B cell (primary cell): ENCODE measurements around the gene MAP3K14. TPM values are rescaled to one million over a fixed set of nuclear protein-coding genes. Genes with fewer than 3 reads are reported as not detected.
A peak's percentile ranks its signal among the peaks of the same experiment; 100 is the strongest.

Experiments used
- ATAC-seq: fragments of 200-7000 bp; cut with Tn5 transposase; one replicate; pipeline ENCODE4 v1.10.0; 2021; ENCODE audit warnings: low read depth, mild to moderate bottlenecking, moderate number of reproducible peaks, moderate library complexity
- CTCF ChIA-PET: fragments of 350-600 bp; sonication (Branson Sonifier 250); formaldehyde crosslinking; loops from one replicate; lab custom pipeline; 2021; ENCODE audit warnings: antibody characterized with exemption, inconsistent platforms; lab: Charles Lee
- POLR2A ChIA-PET: fragments of 350-600 bp; sonication (Branson Sonifier 250); formaldehyde crosslinking; loops from one replicate; lab custom pipeline; 2021; ENCODE audit warnings: antibody characterized with exemption; lab: Charles Lee
- DNase-seq: peaks from one replicate; pipeline ENCODE4 v3.0.0; 2013
- H2AFZ ChIP-seq: 2 replicates; pipeline ENCODE4 v1.6.1; 2012; ENCODE audit warnings: mild to moderate bottlenecking, low read depth, low read length; ENCODE audit not compliant: insufficient read depth, poor library complexity, severe bottlenecking
- H3K27ac ChIP-seq, 2 donors: 1 replicate in 1 of 2; 2 replicates in 1 of 2; pipeline ENCODE4 v1.5.1; 2012 to 2013; ENCODE audit warnings: low read length in 2 of 2, mild to moderate bottlenecking in 2 of 2, moderate library complexity in 1 of 2
- H3K27me3 ChIP-seq, 4 experiments: fragments of 200-600 bp in 1 of 4; sonication (generic) in 1 of 4; replicated peaks in 1 of 4; 1 replicate in 2 of 4; 2 replicates in 2 of 4; pipeline versions ENCODE4 v1.6.1 to v1.7.0; 2013 to 2016; ENCODE audit warnings: low read length in 3 of 4, mild to moderate bottlenecking in 2 of 4, mixed read lengths in 1 of 4, moderate library complexity in 1 of 4; ENCODE audit not compliant: insufficient read depth in 4 of 4, control insufficient read depth in 3 of 4; ENCODE audit errors: control extremely low read depth in 1 of 4
- H3K36me3 ChIP-seq, 2 experiments: replicated peaks in 1 of 2; 1 replicate in 1 of 2; 2 replicates in 1 of 2; pipeline versions ENCODE4 v1.6.1 to v1.7.1; 2013; ENCODE audit warnings: low read length in 1 of 2; ENCODE audit not compliant: insufficient read depth in 2 of 2, control insufficient read depth in 1 of 2; ENCODE audit errors: control extremely low read depth in 1 of 2, extremely low read depth in 1 of 2
- H3K4me1 ChIP-seq, 2 donors: fragments of 200-600 bp in 1 of 2; sonication (generic) in 1 of 2; 1 replicate in 1 of 2; 2 replicates in 1 of 2; pipeline versions ENCODE4 v1.5.1 to v1.6.1; 2013 to 2017; ENCODE audit warnings: low read length in 2 of 2; ENCODE audit not compliant: control insufficient read depth in 2 of 2, insufficient read depth in 2 of 2
- H3K4me2 ChIP-seq: replicated peaks from 2 replicates; pipeline ENCODE3; 2012; ENCODE audit warnings: mild to moderate bottlenecking, low read depth, low read length; ENCODE audit not compliant: poor library complexity, severe bottlenecking
- H3K4me3 ChIP-seq, 5 experiments: fragments of 200-600 bp in 1 of 5; sonication (generic) in 1 of 5; 1 replicate in 3 of 5; 2 replicates in 2 of 5; pipeline versions ENCODE4 v1.5.1 to v1.7.0; 2011 to 2016; ENCODE audit warnings: low read length in 4 of 5, mild to moderate bottlenecking in 4 of 5, low read depth in 2 of 5, control low read depth in 1 of 5, moderate library complexity in 1 of 5; ENCODE audit not compliant: insufficient read depth in 1 of 5; ENCODE audit errors: control extremely low read depth in 1 of 5, extremely low read depth in 1 of 5
- H3K79me2 ChIP-seq: fragments of 200-600 bp; sonication (generic); one replicate; pipeline ENCODE4 v1.6.0; 2016; ENCODE audit warnings: low read length; ENCODE audit not compliant: control insufficient read depth, insufficient read depth
- H3K9ac ChIP-seq: fragments of 200-600 bp; sonication (generic); 2 replicates; pipeline ENCODE4 v1.6.1; 2017; ENCODE audit warnings: mild to moderate bottlenecking, low read length, moderate library complexity
- H3K9me3 ChIP-seq, 3 donors: one replicate each; pipeline versions ENCODE4 v1.6.1 to v1.7.1; 2013; ENCODE audit warnings: low read length in 2 of 3; ENCODE audit not compliant: control insufficient read depth in 2 of 3, insufficient read depth in 1 of 3; ENCODE audit errors: control extremely low read depth in 1 of 3
- H4K20me1 ChIP-seq: 2 replicates; pipeline ENCODE4 v1.6.0; 2012; ENCODE audit warnings: mild to moderate bottlenecking, low read length; ENCODE audit not compliant: insufficient read depth, control insufficient read depth, poor library complexity, severe bottlenecking
- H3K27ac Mint-ChIP-seq: one replicate; pipeline ENCODE4 v1.8.0; 2021; ENCODE audit warnings: mixed read lengths
- H3K27me3 Mint-ChIP-seq: one replicate; pipeline ENCODE4 v1.8.0; 2021; ENCODE audit warnings: mixed read lengths
- H3K4me1 Mint-ChIP-seq: one replicate; pipeline ENCODE4 v1.8.0; 2021; ENCODE audit warnings: mixed read lengths
- H3K4me3 Mint-ChIP-seq: one replicate; pipeline ENCODE4 v1.8.0; 2021; ENCODE audit warnings: mixed read lengths
- H3K9me3 Mint-ChIP-seq: one replicate; pipeline ENCODE4 v1.8.0; 2022; ENCODE audit warnings: mixed read lengths; ENCODE audit not compliant: insufficient read depth
- WGBS: methylation state at CpG from one replicate; pipeline ENCODE4 v1.1.5; 2013; ENCODE audit warnings: missing lambda C conversion rate; ENCODE audit not compliant: insufficient coverage; 5-methylcytosine and 5-hydroxymethylcytosine counted together
- intact Hi-C: fragments of 100-400 bp; cut with micrococcal nuclease; formaldehyde crosslinking; loops from one replicate; pipeline ENCODE4 v1.10.0; 2022
- polyA plus RNA-seq: library from polyadenylated mRNA; depleted of rRNA; stranded (reverse); fragments of >200 nt; gene quantifications from 2 replicates; pipeline ENCODE4 v1.2.3, GENCODE V29; 2012
- total RNA-seq, 2 donors: library from RNA; stranded (reverse); fragments of 120-200 nt in 1 of 2; gene quantifications; 1 replicate in 1 of 2; 2 replicates in 1 of 2; pipeline versions ENCODE4 v1.2.3 to v1.2.4, GENCODE V29; 2013 to 2022
- TF ChIP-seq, protein P1 (sequence below): fragments of 200-600 bp; IDR thresholded peaks from one replicate; pipeline ENCODE4 v1.8.0; 2022; ENCODE audit warnings: antibody characterized with exemption, mild to moderate bottlenecking

Gene MAP3K14
- total and polyA plus RNA-seq, 2 donors (not counting 1 experiment from before 2014, with no cell fraction given), result 66.1 to 84.1 TPM

DNA sequence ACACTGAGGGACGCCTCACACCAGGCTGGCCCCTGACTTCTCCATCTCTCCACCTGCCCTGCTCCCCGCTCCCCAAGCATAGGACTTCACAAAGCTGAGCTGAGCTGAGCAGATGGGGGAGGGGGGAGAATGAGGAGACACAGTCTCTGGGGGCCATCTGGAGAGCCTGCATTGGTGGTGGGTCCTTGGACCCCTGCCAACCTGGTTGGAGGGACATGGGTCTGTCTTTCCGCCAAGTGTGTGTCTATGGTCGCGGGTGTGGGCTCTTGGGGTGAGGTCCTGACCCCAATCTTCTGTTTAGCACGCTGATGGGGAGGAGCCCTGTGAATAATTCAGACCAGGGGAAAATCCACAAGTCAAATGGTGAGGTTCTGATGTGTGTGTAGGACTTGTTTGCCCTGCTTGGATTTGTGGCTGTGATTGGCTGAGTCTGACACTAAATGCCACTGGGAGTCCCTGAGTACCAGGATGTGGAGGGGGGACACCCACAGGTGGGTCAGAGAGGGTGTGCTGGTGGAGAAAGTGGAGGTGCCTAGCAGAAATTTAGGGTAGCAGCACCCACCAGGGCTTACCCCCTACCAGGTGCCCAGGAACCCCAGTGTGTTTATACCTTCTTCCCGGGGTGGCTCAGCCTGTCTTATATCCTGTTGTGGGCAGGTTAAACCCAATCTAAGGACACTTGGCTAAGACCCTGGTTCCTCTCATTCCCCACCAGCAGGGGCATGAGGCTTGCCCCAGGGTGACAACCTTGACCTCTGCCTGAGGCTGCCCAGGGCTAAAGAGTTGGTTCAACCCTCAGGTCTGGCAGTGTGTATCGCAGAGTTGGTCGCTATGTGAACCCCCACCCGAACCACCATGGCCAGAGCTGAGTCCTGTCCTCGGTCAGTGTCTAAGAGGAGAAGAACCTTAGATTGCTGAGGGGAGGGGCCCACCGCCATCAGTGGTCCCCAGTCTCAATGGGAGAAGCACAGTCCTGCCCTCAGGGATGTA lies 93.0 kb downstream of the MAP3K14 start:
- Histone ChIP-seq H3K4me3 (peak overlapping the region; percentile 62 to 96 (median 90)), H3K27me3 (no peaks in the 10 kb centered on the region), H3K79me2 (peaks cover 70% of the 10 kb centered on the region), H3K9me3 (no peaks in the 10 kb centered on the region), H3K4me2 (peak overlapping the region; percentile 92), H3K36me3 (peaks cover 0 to 6% of the 10 kb centered on the region in 2 experiments), H3K9ac (peak overlapping the region; percentile 97), H2AFZ (no peak overlapping the region), H4K20me1 (no peaks in the 10 kb centered on the region), H3K4me1 (peaks cover 61 to 81% of the 10 kb centered on the region in 2 donors), H3K27ac (peak overlapping the region; percentile 99 to 100)
- Mint-ChIP-seq H3K9me3 (no peaks in the 10 kb centered on the region), H3K4me3 (peak overlapping the region; percentile 100), H3K4me1 (peaks cover 78% of the 10 kb centered on the region), H3K27ac (peak overlapping the region; percentile 99), H3K27me3 (no peaks in the 10 kb centered on the region)
- DNase-seq, result peak; percentile 66
- intact Hi-C loops, result no loop called here
- ChIA-PET POLR2A (interaction anchor here (0.9 to 6.0 kb wide), 6 partner anchors 8 to 93 kb away, joined by 4 to 149 read pairs (median 20); partner anchors contain the start of gene HEXIM1), CTCF (interaction anchor here (0.7 to 15.7 kb wide), 7 partner anchors 16 to 170 kb away, joined by 3 to 737 read pairs (median 69); partner anchors contain the start of genes ACBD4, HEXIM1 and MAP3K14)
- 22% methylated on average over 8 of the region's 12 CpGs for WGBS
- TF ChIP-seq, protein P1, sequence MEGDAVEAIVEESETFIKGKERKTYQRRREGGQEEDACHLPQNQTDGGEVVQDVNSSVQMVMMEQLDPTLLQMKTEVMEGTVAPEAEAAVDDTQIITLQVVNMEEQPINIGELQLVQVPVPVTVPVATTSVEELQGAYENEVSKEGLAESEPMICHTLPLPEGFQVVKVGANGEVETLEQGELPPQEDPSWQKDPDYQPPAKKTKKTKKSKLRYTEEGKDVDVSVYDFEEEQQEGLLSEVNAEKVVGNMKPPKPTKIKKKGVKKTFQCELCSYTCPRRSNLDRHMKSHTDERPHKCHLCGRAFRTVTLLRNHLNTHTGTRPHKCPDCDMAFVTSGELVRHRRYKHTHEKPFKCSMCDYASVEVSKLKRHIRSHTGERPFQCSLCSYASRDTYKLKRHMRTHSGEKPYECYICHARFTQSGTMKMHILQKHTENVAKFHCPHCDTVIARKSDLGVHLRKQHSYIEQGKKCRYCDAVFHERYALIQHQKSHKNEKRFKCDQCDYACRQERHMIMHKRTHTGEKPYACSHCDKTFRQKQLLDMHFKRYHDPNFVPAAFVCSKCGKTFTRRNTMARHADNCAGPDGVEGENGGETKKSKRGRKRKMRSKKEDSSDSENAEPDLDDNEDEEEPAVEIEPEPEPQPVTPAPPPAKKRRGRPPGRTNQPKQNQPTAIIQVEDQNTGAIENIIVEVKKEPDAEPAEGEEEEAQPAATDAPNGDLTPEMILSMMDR, result no peak
- ATAC-seq, result no peak
